ENCODE measurements around the gene PREPL.
"Not testable (repeated sequence)": the region's sequence is repeated elsewhere in the genome, so short reads cannot be mapped to it uniquely, and the experiment has no call there.

The PREPL gene

DNA sequence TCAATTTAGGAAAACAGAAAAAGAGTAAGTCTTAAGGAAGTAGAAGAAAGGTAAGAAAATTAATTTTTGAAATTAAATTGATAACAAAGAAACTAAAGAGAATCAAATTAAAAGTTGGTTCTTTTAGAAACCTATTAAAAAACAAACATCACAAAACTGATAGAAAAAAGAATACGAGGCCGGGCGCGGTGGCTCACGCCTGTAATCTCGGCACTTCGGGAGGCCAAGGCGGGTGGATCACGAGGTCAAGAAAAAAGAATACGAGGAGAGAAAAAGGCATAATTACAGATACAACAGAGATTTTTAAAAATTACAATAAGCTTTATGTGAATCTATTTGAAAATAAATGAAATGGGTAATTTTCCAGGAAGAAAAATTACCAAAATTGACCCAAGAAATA lies 11.8 kb downstream of the PREPL start:
- no peak for DNase-seq (ENCODE audit: extremely low read depth in 1 of 2, low read depth in 1 of 2)

DNA sequence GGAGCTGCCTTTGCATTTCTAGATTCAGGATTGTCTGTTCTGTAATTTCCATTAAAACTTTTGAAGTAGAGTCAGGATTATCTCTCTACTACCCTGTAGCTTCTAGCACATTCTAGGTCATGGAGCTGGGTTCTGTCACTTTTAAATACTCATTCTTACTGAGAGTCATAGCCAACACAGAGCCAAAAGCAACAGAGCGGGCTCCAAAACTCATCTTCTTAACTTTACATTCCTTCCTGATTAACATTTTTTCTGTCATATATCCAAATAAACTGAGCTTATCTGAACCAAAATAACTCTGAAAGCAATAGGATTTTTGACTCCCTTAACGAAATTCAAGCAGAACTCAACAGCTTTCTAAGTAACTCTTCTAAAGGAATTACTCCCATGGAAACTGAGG lies 12.9 kb downstream of the PREPL start:
- no peak for DNase-seq (ENCODE audit: extremely low read depth in 1 of 2, low read depth in 1 of 2)

DNA sequence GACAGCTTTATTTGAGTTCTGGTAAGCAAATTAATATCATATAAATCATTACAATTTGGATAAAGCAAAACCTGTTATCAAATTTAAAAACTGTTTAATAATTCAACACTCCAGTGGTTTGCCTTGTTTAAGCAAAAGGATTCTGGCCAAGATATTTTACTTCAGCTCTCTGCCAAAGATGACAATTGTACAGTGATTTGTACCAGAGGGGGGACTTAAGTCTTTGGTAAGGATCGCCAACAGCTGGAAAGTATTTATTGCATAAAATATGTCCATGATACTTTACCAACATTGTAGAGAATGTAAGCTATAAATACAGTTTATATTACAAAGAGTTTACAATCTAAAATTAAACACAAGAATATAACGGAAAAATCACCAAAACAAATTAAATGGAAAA lies 13.8 kb downstream of the PREPL start:
- DNase-seq (ENCODE audit: extremely low read depth in 1 of 2, low read depth in 1 of 2), result no peak

DNA sequence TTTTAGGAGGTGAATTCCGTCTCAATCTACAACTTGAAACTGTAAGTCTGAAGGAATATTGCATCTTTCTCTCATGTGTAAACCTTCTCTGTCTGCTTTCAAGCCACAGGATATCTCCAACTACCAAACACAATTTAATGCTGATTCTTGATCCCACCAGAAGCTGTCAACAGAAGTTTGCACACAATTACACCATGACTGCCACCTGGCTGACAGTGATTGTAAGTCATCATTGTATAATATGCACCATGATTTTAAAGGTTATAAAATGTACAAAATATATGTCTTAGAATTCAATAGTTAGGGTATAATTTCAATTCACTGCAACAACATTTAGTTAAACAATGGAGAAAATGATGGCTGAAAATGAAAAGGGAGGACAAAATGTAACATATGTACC lies 18.4 kb downstream of the PREPL start:
- DNase-seq (ENCODE audit: extremely low read depth in 1 of 2, low read depth in 1 of 2), result no peak

DNA sequence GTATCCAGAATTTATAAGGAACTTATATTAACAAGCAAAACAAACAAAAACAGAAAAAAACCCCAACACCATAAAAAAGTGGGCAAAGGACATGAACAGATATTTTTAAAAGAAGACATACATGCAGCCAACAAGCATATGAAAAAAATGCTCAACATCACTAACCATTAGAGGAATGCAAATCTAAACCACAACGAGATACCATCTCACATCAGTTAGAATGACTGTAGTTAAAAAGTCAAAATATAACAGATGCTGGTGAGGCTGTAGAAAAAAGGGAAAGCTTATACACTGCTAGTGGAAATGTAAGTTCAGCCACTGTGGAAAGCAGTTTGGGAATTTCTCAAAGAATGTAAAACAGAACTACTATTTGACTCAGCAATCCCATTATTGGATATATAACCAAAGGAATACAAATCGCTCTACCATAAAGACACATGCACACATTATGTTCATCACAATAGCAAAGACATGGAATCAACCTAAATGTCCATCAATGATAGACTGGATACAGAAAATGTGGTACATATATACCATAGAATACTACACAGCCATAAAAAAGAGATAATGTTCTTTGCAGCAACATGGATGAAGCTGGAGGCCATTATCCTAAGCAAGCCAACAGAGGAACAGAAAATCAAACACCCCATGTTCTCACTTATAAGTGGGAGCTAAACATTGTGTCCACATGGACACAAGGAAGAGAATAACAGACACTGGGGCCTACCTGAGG lies 25.3 kb downstream of the PREPL start:
- DNase-seq (ENCODE audit: extremely low read depth in 1 of 2, low read depth in 1 of 2), result no peak

DNA sequence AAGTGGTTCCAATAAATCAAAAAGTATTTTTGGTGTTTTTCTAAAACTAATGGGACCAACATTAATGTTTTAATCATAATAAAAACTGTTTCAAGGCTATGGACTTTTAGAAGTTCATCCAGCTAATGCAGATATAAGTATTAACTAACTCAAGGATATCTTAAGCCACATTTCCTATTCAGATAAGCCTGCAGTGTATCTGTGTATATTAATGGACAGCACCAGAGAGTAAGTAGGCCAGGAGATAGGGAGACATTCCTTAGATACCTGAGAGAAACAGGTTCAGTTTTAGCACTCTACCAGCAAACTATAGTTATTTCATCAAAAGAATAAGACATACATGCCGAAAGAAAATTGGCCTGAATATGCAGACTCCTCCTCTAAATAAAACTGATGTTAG lies 27.3 kb downstream of the PREPL start:
- DNase-seq (ENCODE audit: extremely low read depth in 1 of 2, low read depth in 1 of 2), result no peak

DNA sequence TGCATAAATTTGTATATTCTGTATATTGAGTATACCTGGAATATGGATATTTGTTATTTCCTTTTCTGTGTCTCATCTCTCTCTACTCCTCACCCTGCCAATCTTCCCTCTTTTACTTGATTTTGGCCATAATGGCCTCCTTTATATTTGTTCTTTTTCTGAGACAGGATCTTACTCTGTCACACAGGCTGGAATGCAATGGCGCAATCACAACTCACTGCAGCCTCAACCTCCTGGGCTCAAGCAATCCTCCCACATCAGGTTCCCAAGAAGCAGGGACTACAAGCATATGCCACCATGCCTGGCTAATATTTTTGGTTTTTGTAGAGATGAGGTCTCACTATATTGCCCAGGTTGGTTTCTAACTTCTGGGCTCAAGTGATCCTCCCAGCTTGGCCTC lies 30.5 kb downstream of the PREPL start:
- DNase-seq (ENCODE audit: extremely low read depth in 1 of 2, low read depth in 1 of 2), result no peak

DNA sequence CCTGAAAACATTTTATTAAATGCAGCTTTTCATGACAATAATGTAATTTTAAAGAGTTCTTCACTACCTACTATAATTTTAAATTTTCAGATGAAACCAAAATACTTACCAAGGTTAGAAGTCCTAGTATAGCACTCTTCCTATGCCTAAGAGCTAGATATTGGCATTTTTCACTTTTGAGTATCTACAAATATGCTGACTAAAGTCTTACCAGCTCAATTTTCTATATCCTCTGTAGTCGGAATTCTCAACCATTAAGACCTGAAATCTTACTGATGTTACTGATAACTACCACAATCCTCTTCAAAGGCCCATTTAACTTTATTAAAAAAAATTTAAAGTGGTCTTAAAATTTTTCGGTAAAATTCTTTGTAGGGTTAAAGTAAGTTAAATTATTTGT lies 32.0 kb downstream of the PREPL start:
- DNase-seq (ENCODE audit: extremely low read depth in 1 of 2, low read depth in 1 of 2), result no peak

DNA sequence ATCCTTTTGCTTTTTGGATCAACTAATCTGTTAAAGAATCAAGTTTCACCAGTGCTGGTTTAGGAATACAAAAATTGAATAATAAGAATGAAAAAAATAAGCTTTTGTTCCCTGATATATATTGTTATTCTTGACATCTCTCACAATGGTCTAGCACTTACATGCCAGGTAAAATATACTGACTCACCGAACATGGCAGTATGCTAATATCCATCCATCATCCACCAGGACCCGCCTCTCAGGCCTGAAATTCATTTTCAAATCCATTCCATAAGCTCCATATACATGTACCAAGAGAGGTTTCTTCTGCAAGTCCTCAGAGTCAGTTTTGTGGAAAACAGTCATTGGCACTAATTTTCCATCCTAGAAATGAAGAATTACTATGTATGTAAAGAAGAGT lies 32.5 kb downstream of the PREPL start:
- no peak for DNase-seq (ENCODE audit: extremely low read depth in 1 of 2, low read depth in 1 of 2)

DNA sequence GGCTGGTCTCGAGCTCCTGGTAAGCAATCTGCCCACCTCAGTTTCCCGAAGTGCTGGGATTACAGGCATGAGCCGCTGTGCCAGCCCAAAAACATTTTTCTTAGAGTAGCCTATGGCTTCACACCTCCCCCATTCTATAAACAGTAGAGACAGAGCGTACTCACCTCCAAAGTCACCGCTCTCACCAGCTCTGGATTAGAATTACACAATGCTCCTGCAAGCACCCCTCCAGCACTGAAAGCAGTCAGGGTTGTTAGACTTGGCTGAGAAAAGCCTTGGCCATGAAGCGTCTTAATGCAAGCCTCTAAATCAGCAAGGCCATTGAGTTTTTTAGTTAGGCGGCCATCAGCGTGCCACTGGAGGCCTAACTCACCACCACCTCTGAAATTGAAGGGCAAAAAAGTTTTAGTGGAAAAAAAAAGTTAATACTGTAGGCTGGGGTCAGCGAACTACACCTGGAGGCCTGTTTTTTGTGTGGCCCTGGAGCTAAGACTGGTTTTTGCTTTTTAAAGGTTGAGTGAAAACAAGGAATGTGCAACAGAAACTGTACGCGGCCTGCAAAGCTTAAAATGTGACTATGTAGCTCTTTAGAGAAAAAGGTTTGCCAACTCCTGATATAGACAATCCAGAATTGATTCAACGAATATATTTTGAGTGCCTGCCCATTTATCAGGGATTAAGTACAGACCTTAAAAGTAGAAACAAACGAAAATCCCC lies 34.6 kb downstream of the PREPL start:
- DNase-seq (ENCODE audit: extremely low read depth in 1 of 2, low read depth in 1 of 2), result no peak

DNA sequence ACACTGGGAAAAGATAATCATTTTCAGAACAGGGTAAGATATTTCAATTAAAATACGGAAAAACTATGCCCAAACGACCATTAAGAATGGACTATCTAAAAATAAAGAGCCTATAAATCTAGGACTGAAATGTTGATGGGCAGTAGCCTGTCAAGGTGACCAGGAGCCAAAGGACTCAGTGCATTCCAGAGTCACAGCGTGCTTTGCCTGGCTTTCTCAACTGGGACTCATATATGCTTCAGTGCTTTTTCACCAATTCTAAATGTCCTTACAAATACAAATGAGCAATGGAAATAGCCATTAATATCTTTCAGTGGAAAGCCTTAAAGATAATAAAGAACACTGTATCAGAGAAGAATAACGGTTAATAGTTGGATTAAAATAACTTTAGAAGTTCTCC lies 35.4 kb downstream of the PREPL start:
- no peak for DNase-seq (ENCODE audit: extremely low read depth in 1 of 2, low read depth in 1 of 2)

DNA sequence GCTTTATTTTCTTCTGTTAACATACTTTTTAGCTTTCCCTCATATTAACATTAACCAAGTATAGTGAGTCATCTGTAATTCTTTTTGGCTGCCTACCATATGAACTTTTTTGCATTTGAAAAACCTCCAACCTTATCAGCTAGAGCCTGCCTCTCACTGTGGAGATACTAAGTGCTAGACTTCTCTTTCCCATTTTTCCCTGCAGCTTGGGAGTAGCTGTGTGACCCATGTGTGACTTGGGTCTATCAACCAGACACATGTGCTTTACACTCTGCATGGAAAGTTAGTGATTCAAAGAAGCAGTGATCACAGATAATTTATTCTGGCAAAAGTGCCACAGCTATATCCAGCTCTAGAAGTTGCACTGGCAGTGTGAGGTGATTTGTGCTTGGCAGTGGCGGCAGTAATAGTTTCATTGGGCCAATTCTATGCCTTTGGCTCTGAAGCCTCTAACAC lies 36.3 kb downstream of the PREPL start:
- DNase-seq (ENCODE audit: extremely low read depth in 1 of 2, low read depth in 1 of 2), result no peak

DNA sequence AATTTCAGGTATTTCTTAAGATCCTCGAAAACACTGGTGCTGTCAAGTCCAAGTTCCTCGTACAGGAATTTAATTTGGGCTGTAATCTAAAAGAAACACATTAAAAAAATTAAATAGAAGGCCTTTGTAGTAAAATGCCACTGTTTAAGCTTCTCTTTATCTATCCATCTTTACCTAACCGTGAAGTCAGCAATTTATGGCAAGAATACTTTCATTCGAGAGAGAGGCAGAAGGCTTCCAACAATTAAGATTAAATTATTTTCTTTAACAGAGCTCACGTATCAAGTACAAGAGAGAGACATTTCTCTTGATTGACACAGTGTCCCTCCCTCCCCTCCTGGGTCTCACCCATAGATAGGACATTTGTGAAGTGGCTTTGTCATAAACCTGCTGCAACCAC lies 39.9 kb downstream of the PREPL start:
- no peak for DNase-seq (ENCODE audit: extremely low read depth in 1 of 2, low read depth in 1 of 2)

DNA sequence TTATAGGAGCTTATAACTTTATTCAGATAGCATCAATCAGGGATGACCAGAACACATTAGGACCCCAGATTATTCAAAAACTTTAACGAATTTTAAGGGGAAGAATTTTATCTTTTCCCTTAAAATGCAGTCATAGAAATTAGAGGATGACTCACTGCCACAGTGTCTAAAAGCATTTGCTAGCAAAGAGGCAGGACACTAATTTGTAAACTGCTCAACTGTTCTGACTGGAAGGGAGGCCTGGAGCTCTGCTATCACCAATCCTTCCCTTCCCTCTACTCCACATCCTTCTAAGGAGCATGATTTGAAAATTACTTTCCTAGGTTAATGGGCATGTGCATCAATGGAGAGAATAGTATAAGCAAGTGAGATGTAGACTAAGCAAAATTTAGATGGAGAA lies 40.5 kb downstream of the PREPL start:
- DNase-seq (ENCODE audit: extremely low read depth in 1 of 2, low read depth in 1 of 2), result no peak

DNA sequence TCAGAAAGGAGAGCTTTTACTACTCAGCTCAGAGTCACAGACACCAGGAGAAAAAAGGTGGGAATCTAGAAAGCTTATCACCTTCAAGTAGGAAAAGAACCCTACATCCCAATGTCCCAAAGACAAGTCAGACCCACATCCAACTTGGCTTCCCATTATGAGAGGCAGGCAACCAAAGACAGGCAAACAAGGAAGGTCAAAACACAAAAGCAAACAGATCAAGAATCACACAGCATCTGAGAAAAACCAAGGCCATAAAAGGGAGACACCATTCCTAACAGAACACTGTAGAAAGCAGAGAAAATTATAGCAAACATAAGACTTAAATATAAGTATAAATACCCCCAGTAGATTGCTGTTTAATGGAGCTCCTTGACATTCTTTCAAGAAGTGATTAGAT lies 45.3 kb downstream of the PREPL start:
- DNase-seq (ENCODE audit: extremely low read depth in 1 of 2, low read depth in 1 of 2), result no peak

DNA sequence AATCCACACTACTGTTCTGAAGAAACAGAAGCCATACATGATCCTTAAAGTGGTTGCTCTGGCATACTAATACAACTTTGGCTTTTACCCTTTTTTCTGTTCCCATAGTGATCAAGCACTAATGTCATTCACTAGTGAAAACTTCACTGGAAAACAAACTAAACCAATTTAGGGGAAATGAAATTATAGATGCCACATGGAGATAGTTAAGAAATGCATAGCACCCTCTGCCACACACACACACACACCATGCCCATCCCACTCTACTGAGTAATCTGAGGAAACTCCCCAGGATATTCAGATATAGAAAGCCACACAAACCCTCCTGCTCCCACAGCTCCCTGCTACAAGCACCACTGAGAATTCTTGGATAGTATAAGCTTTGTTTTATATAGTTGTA lies 46.9 kb downstream of the PREPL start:
- DNase-seq (ENCODE audit: extremely low read depth in 1 of 2, low read depth in 1 of 2), result no peak

DNA sequence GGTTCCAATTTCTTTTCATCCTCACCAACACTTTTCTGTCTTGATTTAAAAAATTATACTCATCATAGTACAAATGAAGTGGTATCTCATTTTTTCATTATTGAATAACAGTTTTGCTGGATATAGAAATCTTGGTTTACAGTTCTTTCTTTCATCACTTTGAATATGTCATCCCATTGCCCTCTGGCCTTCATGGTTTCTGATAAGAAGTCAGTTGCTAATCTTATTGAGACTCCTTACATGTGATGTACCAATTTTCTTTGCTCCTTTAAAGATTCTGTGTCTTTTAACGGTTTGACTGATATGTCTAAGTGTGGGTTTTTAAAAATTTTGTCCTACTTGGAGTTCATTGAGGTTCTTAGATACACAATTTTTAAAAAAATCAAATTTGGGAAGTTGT lies 51.0 kb downstream of the PREPL start:
- no peak for DNase-seq (ENCODE audit: extremely low read depth in 1 of 2, low read depth in 1 of 2)

DNA sequence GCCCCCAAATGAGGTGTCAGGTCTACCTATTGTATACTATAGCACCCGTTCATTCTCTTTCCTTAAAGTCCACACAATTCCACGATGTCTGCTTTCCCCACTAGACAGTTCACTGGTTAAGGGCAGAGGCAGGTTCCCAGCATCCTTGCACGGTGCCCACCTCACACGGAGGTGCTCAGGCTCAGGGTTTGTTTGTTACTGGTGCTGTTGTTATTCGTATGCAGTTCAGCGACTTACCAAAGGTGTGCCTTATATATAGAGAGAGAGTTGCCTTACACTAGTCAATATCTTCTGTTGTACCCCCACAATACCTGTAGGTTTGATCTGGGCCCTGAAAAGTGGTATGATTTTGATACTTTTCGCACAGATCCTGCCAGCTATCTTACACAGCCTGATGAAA lies 55.4 kb downstream of the PREPL start:
- no peak for DNase-seq (ENCODE audit: extremely low read depth in 1 of 2, low read depth in 1 of 2)

DNA sequence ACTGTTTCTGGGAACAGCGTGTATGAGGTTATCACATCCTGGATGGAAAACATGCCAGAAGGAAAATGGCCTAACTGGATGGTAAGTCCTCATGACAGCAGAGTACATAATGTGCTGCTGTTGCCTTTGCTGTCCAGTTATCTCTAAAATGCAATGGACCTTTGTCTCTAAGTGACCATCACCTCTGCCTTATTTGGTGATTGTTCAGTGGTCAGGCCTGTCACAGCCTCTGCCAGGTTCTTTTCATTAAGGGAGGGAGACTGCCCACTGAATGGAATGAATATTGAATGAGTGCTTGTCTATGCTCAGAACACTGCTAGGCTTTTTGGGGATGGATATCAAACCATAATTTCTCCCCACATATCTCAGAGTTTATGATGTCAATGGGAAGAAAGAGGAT lies 57.0 kb downstream of the PREPL start:
- DNase-seq (ENCODE audit: extremely low read depth in 1 of 2, low read depth in 1 of 2), result no peak

DNA sequence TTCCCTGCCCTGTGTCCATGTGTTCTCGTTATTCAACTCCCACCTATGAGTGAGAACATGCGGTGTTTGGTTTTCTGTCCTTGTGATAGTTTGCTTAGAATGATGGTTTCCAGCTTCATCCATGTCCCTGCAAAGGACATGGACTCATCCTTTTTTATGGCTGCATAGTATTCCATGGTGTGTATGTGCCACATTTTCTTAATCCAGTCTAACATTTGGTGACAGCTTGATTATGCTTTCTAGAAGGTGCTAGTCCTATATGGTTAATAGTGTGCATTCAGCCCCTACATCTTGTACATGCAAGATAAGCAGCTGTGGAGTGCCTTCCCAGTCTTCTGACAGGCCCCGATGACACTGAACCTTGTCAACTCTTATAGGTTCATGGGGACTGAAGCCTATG lies 57.5 kb downstream of the PREPL start:
- DNase-seq (ENCODE audit: extremely low read depth in 1 of 2, low read depth in 1 of 2), result not testable (repeated sequence)

DNA sequence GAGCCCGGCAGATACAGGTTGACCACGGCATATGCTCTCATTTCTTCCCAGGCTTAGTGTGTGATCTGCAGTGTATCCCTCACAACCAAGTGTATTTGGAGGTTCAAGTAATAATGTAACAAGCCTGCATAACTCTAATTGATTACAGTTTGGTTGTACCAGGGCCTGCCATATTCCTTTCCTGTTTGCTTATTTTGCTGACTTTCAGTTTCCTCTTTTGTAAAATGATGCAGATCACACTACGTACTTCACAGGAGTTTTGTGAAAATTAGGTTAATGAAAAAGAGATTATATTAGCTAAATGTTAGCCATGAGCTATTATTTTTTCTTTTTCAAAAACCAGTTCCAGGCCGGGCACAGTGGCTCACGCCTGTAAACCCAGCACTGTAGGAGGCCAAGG lies 60.2 kb downstream of the PREPL start:
- DNase-seq (ENCODE audit: extremely low read depth in 1 of 2, low read depth in 1 of 2), result no peak

DNA sequence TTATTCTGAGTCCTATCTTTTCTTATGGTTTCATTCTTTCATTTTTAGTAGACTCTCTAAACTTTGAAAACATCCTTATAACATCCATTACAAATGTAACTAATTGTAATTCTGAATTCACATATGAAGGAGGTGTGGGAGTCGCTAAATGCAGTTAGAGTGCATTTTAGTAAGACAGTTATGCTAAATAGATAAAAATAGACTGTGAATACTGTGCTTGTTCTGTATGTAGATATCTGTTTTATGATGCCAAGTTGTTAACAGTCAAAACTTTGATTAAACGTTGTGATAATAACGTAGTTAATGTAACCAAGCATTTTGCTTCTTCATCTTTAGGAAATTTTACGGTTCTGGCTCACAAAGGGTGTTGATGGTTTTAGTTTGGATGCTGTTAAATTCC lies 61.7 kb downstream of the PREPL start:
- DNase-seq (ENCODE audit: extremely low read depth in 1 of 2, low read depth in 1 of 2), result no peak

DNA sequence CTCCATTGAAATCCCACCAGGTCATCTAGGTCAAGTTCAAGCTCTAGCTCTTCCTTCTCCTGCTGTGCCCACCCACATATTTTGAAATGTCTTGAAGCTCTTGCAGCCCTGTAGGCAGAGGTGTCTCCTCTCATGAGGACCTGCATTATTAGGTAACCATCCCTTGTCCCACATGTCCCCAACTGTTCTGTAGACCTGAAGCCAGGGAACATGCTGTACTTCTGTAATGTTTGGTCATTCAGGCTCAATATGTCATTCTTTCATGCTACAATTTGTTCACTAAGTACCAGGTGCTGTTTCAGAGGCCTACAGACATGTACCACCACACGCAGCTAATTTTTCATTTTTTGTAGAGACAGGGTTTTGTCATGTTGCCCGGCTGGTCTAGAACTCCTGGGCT lies 63.9 kb downstream of the PREPL start:
- no peak for DNase-seq (ENCODE audit: extremely low read depth in 1 of 2, low read depth in 1 of 2)
